ENCODE measurements around the gene HS3ST4. TPM values are rescaled to one million over a fixed set of nuclear protein-coding genes. Genes with fewer than 3 reads are reported as not detected.

Gene HS3ST4
- total and polyA plus RNA-seq, 2 of the 8 experiments (the other 6 are each of a cell fraction or from before 2014, with no cell fraction given): 1.9 to 3.3 TPM

GRCh38 chr16:25799816-25800215, 108.1 kb downstream of the HS3ST4 start:
- Histone ChIP-seq H3K9me3 (ENCODE audit: insufficient read depth in 2 of 2, low read depth in 1 of 2, low read length in 1 of 2) (peaks cover 6 to 11% of the 10 kb centered on the region in 2 experiments; a peak in 3 of 4 replicates), H3K14ac (ENCODE audit: insufficient read length) (peak overlapping the region; percentile 48), H3K9ac (replicated peaks in 1 of 4; ENCODE audit: extremely low read depth in 1 of 4, low read depth in 3 of 4, low read length in 3 of 4) (no peak overlapping the region), H3K23ac (ENCODE audit: insufficient read length) (no peak overlapping the region), H3K4me1 (replicated peaks in 1 of 4; ENCODE audit: control insufficient read depth in 3 of 4, insufficient read depth in 4 of 4, low read length in 3 of 4) (no peaks in the 10 kb centered on the region), H4K91ac (replicated peaks; ENCODE audit: insufficient read length, low read length) (no peak overlapping the region), H3K4me3 (ENCODE audit: extremely low read depth in 1 of 4, insufficient read depth in 2 of 4, low read depth in 3 of 4, low read length in 4 of 4) (no peak overlapping the region), H2BK12ac (ENCODE audit: low read depth, low read length) (no peak overlapping the region), H3K27ac (ENCODE audit: low read depth, low read length) (no peak overlapping the region), H3K23me2 (ENCODE audit: low read depth, low read length) (no peaks in the 10 kb centered on the region), H3K79me1 (ENCODE audit: low read depth, low read length) (no peaks in the 10 kb centered on the region), H4K20me1 (replicated peaks in 1 of 2; ENCODE audit: control insufficient read depth in 1 of 2, insufficient read depth in 2 of 2, low read length in 2 of 2) (no peaks in the 10 kb centered on the region), H3K79me2 (ENCODE audit: control insufficient read depth in 1 of 2, insufficient read depth in 2 of 2, low read length in 2 of 2) (no peaks in the 10 kb centered on the region), H3K36me3 (ENCODE audit: control insufficient read depth in 2 of 4, insufficient read depth in 4 of 4, low read length in 3 of 4) (0 out of 8 replicates have a peak, but pooled peaks cover 0 to 4% (median 0%) of the 10 kb centered on the region in 4 experiments), H4K8ac (ENCODE audit: extremely low read depth, insufficient read depth, low read length) (no peak overlapping the region), H3K18ac (ENCODE audit: extremely low read depth, low read length) (no peak overlapping the region), H3K4ac (replicated peaks; ENCODE audit: insufficient read length, low read depth, low read length) (peak overlapping the region; percentile 49), H2BK15ac (ENCODE audit: low read length) (no peak overlapping the region), H2AK5ac (ENCODE audit: low read depth, low read length) (no peak overlapping the region), H2BK20ac (ENCODE audit: low read length) (no peak overlapping the region), H4K5ac (ENCODE audit: insufficient read length, low read depth, low read length) (no peak overlapping the region), H3K4me2 (ENCODE audit: insufficient read depth in 1 of 2, low read depth in 2 of 2, low read length in 2 of 2) (no peak overlapping the region), H2BK5ac (ENCODE audit: low read depth, low read length) (no peak overlapping the region), H2BK120ac (replicated peaks; ENCODE audit: low read depth, low read length) (no peak overlapping the region), H3K56ac (replicated peaks; ENCODE audit: insufficient read length, low read depth, low read length) (no peak overlapping the region), H3K27me3 (replicated peaks in 1 of 4; ENCODE audit: control insufficient read depth in 3 of 4, extremely low read depth in 1 of 4, insufficient read depth in 3 of 4, low read length in 3 of 4) (no peaks in the 10 kb centered on the region), H2AFZ (ENCODE audit: low read length) (no peak overlapping the region)
- 95% methylated on average over 1 of the region's 1 CpG; no CpG with 5 or more reads in 1 of the 2 experiments for WGBS, 2 experiments (ENCODE audit: extremely low coverage in 1 of 2, insufficient coverage in 1 of 2, insufficient read length in 1 of 2, insufficient replicate concordance in 2 of 2, low coverage in 1 of 2, low lambda C conversion rate in 2 of 2, missing lambda C conversion rate in 1 of 2)
- FAIRE-seq: no peak
- ChIA-PET POLR2A (ENCODE audit: partially characterized antibody) (no interaction called here), CTCF (ENCODE audit: partially characterized antibody) (no interaction called here)
- DNase-seq (ENCODE audit: low read depth in 1 of 2, low spot score in 2 of 2): no peak
- TF ChIP-seq SUZ12 (IDR thresholded peaks at IDR 0.05; ENCODE audit: low read length) (no peak), KDM1A (IDR thresholded peaks at IDR 0.05; ENCODE audit: borderline replicate concordance, low read length) (no peak)
